SIG-M5 treated with dmso at 0.1 percent for 504 hours (cell line): ENCODE results near the gene ZNF837.

Experiments
- DNase-seq: peaks from one replicate; lab custom pipeline; 2025; ENCODE audit not compliant: unreplicated experiment; lab: John Stamatoyannopoulos, UW

The ZNF837 gene

DNA sequence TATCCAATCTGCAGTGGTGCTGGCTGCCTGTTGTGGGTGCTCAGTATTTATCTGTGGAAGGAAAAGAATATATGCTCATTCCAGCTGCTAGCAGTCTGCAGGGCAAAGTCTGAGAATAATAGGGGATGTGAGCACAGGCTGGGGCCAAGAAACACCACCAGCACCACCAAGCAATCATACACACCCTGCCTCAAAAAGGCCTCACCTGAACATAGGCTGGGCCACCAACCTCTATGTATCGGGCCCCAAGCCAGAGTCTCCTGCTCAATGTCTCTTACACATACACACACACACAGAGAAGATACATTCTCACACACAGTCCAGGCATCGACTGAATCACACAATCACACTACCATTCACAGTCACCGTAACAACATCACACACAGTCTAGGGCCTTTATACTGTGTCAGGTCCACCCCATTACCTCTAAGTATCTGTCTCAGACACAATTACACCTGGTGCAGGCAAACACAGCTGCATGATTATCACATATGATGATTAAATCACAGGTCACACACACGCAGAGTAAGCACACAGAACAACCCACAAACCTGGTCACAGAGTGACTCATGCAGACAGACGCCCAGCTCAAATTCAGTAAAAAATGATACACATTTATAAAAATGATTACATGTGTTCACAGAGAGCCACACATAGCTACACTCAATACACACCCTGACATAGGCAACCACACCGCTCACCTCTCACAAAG, 55.4 kb downstream of the ZNF837 start:
- no peak for DNase-seq

DNA sequence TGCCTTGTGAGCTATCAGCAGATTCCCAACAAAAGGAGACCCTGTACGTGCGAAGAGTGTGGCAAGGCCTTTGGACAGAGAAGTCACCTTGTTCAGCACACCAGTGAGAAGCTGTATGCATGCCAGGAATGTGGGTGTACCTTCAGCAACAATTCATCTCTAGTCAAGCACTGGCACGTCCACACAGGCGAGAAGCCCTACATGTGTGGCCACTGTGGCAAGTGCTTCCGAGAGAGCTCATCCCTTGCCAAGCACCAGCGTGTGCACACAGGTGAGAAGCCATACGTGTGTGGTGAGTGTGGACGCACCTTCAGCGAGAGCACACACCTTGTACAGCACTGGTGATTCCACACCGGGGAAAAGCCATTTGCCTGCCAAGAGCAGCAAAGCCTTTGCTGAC, 61.6 kb downstream of the ZNF837 start:
- no peak for DNase-seq

DNA sequence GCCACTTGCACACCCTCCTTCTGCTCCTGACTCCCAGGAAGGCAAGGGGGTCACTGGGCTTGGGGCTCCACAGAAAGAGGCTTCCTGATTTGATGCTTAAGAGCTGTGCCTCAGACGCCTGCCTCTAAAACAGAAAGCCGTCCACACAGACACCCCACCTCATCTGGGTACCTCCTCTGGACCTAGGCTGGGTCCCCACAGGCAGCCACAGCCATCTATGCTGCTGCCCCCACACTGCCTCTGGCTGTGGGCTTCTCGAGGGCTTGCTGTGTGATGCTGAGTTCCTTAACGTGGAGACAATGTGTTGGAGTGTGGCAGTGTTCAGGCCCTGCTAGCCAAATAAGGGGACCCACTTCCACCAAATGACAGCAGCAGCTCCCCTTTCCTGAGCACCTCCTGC, 62.5 kb downstream of the ZNF837 start:
- no peak for DNase-seq
